T-helper 1 cell treated with Interleukin-12 subunit alpha and Interleukin-12 subunit beta and Interleukin-4 antibody, amounts not matched to agents 30 μg/mL and 1 μg/mL, for 36 hours (primary cell): ENCODE measurements around the gene SNRPA.
A peak's percentile ranks its signal among the peaks of the same experiment; 100 is the strongest.
"Not testable (repeated sequence)": the region's sequence is repeated elsewhere in the genome, so short reads cannot be mapped to it uniquely, and the experiment has no call there.

ENCODE experiments used
- H3K27ac Mint-ChIP-seq: one replicate; pipeline ENCODE4 v1.8.0; 2021; ENCODE audit warnings: mild to moderate bottlenecking, mixed read lengths
- H3K27me3 Mint-ChIP-seq: one replicate; pipeline ENCODE4 v1.8.0; 2021; ENCODE audit warnings: low read depth, mixed read lengths
- H3K36me3 Mint-ChIP-seq: one replicate; pipeline ENCODE4 v1.8.0; 2021; ENCODE audit warnings: low read depth, mixed read lengths
- H3K4me1 Mint-ChIP-seq: one replicate; pipeline ENCODE4 v1.8.0; 2021; ENCODE audit warnings: low read depth, mixed read lengths
- H3K4me3 Mint-ChIP-seq: one replicate; pipeline ENCODE4 v1.8.0; 2021; ENCODE audit warnings: mild to moderate bottlenecking, moderate library complexity, mixed read lengths
- H3K9me3 Mint-ChIP-seq: one replicate; pipeline ENCODE4 v1.8.0; 2021; ENCODE audit warnings: mixed read lengths

The SNRPA gene

DNA sequence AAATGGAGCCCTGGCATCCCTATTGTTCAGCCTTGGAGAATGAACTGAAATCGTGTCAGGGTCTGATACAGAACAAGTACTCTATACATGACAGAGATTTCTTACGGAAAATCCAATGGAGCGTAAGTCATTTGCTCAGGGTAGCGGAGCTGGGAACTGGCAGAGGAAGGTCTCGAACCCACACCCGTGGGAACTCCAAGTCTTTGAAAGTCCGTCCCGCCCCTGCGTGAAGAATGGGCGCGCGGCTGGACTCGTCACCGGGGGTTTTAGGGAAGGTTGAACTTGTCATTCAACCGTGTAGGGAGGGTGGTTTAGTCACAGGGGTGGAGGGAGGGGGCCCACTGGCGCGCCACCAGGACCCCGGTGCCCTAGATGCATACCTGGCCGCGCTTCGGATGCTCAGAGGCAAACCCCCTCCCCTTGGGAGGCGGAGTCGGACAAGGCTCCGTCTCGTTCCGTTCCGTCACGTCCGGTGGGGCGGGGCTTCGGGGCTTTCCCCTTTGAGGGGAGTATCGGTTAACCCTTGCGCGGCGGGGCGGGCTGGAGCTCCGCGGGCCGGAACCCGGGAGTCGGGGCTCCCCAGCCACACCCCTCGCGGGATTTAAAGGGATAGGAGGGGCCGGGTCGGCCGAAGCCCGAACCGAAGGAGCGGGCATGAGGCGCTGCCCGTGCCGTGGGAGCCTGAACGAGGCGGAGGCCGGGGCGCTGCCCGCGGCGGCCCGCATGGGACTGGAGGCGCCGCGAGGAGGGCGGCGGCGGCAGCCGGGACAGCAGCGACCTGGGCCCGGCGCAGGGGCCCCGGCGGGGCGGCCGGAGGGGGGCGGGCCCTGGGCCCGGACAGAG lies 34.3 kb upstream of the SNRPA start, which contains the start of the genes COQ8B and ITPKC:
COQ8B (minus strand) TSS at position 405 of the 843 bp plus-strand sequence. CDS start 2,254 bp downstream, outside the sequence.
ITPKC (plus strand) TSS at position 631 of the 843 bp plus-strand sequence; CDS start at position 655, 24 bp downstream.
- H3K27me3 Mint-ChIP-seq = no peaks in the 10 kb centered on the region
- H3K4me3 Mint-ChIP-seq = peak within 1 kb of the TSS; percentile 83
- peaks cover 12% of the 10 kb centered on the region for H3K36me3 Mint-ChIP-seq
- peaks cover 48% of the 10 kb centered on the region for H3K4me1 Mint-ChIP-seq
- no peaks in the 10 kb centered on the region for H3K9me3 Mint-ChIP-seq
- peak within 1 kb of the TSS; percentile 95 for H3K27ac Mint-ChIP-seq

GRCh38 chr19:40717325-40717879 lies 33.6 kb upstream of the SNRPA start:
- Mint-ChIP-seq H3K27ac (peak overlapping the region; percentile 69), H3K4me1 (peaks cover 50% of the 10 kb centered on the region), H3K4me3 (peak overlapping the region; percentile 76), H3K27me3 (no peaks in the 10 kb centered on the region), H3K36me3 (peaks cover 17% of the 10 kb centered on the region), H3K9me3 (no peaks in the 10 kb centered on the region)

DNA sequence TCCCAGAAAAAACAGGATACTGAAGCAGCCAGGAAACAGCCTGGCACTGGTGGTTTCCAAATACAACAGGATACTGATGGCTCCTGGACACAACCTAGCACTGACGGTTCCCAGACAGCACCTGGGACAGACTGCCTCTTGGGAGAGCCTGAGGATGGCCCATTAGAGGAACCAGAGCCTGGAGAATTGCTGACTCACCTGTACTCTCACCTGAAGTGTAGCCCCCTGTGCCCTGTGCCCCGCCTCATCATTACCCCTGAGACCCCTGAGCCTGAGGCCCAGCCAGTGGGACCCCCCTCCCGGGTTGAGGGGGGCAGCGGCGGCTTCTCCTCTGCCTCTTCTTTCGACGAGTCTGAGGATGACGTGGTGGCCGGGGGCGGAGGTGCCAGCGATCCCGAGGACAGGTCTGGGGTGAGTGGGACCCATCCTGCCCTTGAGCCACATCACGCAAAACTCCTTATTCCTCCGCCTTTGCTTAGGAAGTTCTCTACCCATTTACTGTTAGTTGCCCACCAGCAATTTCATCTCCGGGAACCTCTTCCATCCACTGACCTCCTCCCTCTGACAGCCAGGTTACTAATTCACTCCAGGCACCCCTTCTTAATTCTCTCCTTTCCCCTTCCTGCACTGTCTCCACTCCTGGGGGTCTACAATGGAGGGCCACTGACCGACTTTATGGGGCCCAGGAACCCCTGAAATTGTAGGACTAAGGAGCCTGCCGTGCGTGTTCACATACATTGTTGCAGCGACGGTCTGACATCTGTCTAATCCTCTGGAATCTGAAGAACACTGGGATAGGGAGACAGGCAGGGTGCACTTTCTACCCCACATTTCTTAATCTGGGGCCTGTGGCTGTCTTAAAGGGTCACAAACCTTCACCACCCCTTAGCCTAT lies 32.9 kb upstream of the SNRPA start:
- Mint-ChIP-seq H3K9me3 (no peaks in the 10 kb centered on the region), H3K27me3 (no peaks in the 10 kb centered on the region), H3K4me1 (peaks cover 47% of the 10 kb centered on the region), H3K27ac (peak overlapping the region; percentile 88), H3K36me3 (peaks cover 19% of the 10 kb centered on the region), H3K4me3 (peak overlapping the region; percentile 90)

DNA sequence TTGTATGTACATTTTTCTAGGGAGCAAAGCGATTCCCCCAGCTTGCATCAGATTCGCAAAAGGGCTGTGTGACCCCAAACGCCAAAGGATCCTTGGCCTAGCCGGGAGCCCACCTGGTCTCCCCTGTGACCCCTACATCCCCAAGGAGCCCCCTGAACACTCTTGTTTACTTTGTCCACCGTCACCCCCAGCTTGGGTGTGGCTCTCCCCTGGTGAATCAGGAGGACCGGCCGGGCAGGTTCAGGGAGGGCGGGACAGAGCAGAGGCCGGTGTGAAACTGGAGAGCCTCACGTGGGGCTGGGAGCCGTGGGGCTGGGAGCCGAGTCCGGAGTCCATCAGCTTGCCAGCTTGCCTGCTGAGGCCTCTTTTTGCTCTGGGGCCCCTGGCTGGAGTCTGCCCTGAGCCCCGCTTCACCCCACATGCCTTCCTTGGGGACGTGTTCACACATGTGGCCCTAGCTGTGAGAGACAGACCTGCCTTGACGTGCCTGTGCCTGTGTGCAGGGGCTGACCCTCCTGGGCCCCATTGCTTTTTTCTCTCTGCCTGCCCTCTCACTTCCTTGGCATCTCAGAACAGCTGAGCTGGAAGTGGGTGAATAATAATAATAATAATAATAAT lies 32.1 kb upstream of the SNRPA start:
- H3K27ac Mint-ChIP-seq = no peak overlapping the region
- no peaks in the 10 kb centered on the region for H3K27me3 Mint-ChIP-seq
- H3K36me3 Mint-ChIP-seq = peaks cover 24% of the 10 kb centered on the region
- no peaks in the 10 kb centered on the region for H3K9me3 Mint-ChIP-seq
- peaks cover 50% of the 10 kb centered on the region for H3K4me1 Mint-ChIP-seq
- peak overlapping the region; percentile 90 for H3K4me3 Mint-ChIP-seq

- Mint-ChIP-seq H3K4me1 (peaks cover 52% of the 10 kb centered on the region), H3K4me3 (peak overlapping the region; percentile 90), H3K36me3 (peaks cover 25% of the 10 kb centered on the region)
Observed at GRCh38 chr19:40719414-40719894, 31.5 kb upstream of the SNRPA start.

DNA sequence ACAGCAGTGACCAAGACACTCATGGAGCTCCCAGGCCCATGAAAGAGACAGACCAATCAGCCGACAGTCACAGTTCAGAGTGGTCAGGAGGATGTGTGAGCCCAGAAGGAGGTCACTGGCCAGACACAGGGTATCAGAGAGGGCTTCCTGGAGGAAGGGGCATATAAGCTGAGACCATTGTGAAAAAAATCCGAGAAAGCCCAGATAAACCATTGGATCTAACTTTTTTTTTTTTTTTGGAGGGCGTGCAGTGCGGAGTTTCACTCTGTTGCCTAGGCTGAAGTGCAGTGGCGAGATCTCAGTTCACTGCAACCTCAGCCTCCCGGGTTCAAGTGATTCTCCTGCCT lies 29.9 kb upstream of the SNRPA start:
- Mint-ChIP-seq H3K4me1 (peaks cover 38% of the 10 kb centered on the region), H3K36me3 (peaks cover 27% of the 10 kb centered on the region), H3K27me3 (no peaks in the 10 kb centered on the region), H3K27ac (no peak overlapping the region), H3K9me3 (no peaks in the 10 kb centered on the region), H3K4me3 (peak overlapping the region; percentile 49)

More at GRCh38 chr19:40719414-40719894, 31.5 kb upstream of the SNRPA start:
- H3K27me3 Mint-ChIP-seq = no peaks in the 10 kb centered on the region
- H3K27ac Mint-ChIP-seq = no peak overlapping the region
- no peaks in the 10 kb centered on the region for H3K9me3 Mint-ChIP-seq

DNA sequence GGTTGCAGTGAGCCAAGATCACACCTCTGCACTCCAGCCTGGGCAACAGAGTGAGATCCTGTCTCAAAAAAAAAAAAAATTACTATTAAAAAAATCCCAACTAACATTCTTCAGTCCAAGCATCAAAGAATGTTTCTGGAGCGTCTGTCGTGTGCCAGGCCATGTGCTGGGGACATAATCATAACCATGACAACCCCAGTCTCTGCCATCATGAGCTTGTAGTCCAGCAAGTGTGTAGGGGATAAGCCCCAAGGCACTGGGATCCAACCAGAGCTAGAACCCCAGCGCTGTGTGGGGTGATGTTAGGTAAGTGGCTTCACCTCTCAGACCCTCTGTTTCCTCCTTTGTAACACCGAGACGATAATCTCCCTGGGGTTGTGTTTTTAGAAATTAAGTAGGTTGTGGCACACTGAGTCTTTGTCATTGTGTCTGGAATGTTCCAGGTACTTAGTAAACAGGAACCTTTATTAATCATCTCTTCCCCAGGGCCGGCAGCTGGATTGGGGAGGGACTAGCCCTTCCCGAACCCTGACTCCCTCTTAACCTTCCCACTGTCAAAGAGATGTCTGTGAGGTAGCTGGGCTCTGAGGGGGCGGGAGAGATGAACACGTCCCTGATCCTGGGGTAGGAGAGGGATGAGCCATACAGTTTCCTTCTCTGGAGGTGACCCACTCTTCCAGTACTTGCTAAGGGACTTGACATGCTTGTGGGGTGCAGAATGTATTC lies 28.9 kb upstream of the SNRPA start:
- Mint-ChIP-seq H3K4me3 (no peak overlapping the region), H3K36me3 (peaks cover 31% of the 10 kb centered on the region), H3K9me3 (no peaks in the 10 kb centered on the region), H3K27me3 (no peaks in the 10 kb centered on the region), H3K27ac (no peak overlapping the region), H3K4me1 (peaks cover 36% of the 10 kb centered on the region)

DNA sequence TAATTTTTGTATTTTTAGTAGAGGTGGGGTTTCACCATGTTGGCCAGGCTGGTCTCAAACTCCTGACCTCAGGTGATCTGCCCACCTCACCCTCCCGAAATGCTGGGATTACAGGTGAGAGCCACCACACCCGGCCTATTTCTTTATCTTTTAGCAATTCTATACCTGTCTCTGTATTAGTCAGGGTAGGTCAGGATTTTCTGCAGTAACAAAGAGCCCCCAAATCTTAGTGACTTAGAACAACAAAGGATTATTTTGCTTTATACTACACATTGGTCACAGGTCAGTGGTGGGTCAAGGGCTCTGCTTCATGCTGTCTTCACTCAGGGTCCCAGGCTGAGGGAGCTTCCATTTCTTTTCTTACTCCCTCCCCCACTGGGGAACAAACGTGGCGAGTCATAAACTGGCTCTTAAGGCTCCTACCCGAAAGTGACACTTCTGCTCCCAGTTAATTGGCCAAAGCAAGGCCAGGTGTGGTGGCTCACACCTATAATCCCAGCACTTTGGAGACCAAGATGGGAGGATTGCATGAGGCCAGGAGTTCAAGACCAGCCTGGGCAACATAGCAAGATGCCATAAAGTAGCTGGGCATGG lies 27.2 kb upstream of the SNRPA start:
- H3K27ac Mint-ChIP-seq = no peak overlapping the region
- no peaks in the 10 kb centered on the region for H3K27me3 Mint-ChIP-seq
- no peak overlapping the region for H3K4me3 Mint-ChIP-seq
- H3K4me1 Mint-ChIP-seq = peaks cover 29% of the 10 kb centered on the region
- H3K36me3 Mint-ChIP-seq = peaks cover 34% of the 10 kb centered on the region
- H3K9me3 Mint-ChIP-seq = no peaks in the 10 kb centered on the region

- H3K4me1 Mint-ChIP-seq = peaks cover 28% of the 10 kb centered on the region
- H3K27ac Mint-ChIP-seq = no peak overlapping the region
- H3K9me3 Mint-ChIP-seq = no peaks in the 10 kb centered on the region
- H3K36me3 Mint-ChIP-seq = peaks cover 34% of the 10 kb centered on the region
- no peaks in the 10 kb centered on the region for H3K27me3 Mint-ChIP-seq
- H3K4me3 Mint-ChIP-seq = no peak overlapping the region
Observed at GRCh38 chr19:40724315-40724714, 26.7 kb upstream of the SNRPA start.

GRCh38 chr19:40724855-40725254 lies 26.1 kb upstream of the SNRPA start:
- Mint-ChIP-seq H3K9me3 (no peaks in the 10 kb centered on the region), H3K36me3 (peaks cover 34% of the 10 kb centered on the region), H3K4me1 (peaks cover 26% of the 10 kb centered on the region), H3K4me3 (no peak overlapping the region), H3K27me3 (no peaks in the 10 kb centered on the region), H3K27ac (peak overlapping the region; percentile 46)

- Mint-ChIP-seq H3K4me3 (no peak overlapping the region), H3K36me3 (peaks cover 35% of the 10 kb centered on the region), H3K27me3 (no peaks in the 10 kb centered on the region), H3K4me1 (peaks cover 13% of the 10 kb centered on the region), H3K9me3 (no peaks in the 10 kb centered on the region), H3K27ac (no peak overlapping the region)
Observed at GRCh38 chr19:40726279-40726678, 24.7 kb upstream of the SNRPA start.

DNA sequence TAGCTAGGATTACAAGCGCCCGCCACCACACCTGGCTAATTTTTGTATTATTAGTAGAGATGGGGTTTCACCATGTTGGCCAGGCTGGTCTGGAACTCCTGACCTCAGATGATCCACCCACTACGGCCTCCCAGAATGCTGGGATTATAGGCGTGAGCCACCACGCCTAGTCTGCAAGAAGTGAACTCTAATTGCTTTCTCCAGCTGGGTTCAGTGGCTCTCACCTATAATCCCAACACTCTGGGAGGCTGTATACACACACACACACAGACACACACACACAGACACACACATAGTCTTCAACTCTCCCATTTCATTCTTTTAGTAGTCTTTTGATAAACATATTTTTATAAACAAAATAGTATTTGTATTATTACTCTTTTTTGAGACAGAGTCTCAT lies 20.9 kb upstream of the SNRPA start:
- H3K27me3 Mint-ChIP-seq, H3K4me3 Mint-ChIP-seq, H3K4me1 Mint-ChIP-seq, H3K9me3 Mint-ChIP-seq, H3K27ac Mint-ChIP-seq: not testable (repeated sequence)
- H3K36me3 Mint-ChIP-seq = peaks cover 33% of the 10 kb centered on the region

- H3K27me3 Mint-ChIP-seq, H3K4me1 Mint-ChIP-seq, H3K4me3 Mint-ChIP-seq, H3K9me3 Mint-ChIP-seq, H3K27ac Mint-ChIP-seq: not testable (repeated sequence)
- H3K36me3 Mint-ChIP-seq = peaks cover 36% of the 10 kb centered on the region
Observed at GRCh38 chr19:40732304-40732703, 18.7 kb upstream of the SNRPA start.
